ENCODE results near the gene SPR. TPM values are rescaled to one million over a fixed set of nuclear protein-coding genes. Genes with fewer than 3 reads are reported as not detected.

The SPR gene
- total and polyA plus RNA-seq, 2 donors from 2014 or later: 29.9 to 102 TPM

DNA sequence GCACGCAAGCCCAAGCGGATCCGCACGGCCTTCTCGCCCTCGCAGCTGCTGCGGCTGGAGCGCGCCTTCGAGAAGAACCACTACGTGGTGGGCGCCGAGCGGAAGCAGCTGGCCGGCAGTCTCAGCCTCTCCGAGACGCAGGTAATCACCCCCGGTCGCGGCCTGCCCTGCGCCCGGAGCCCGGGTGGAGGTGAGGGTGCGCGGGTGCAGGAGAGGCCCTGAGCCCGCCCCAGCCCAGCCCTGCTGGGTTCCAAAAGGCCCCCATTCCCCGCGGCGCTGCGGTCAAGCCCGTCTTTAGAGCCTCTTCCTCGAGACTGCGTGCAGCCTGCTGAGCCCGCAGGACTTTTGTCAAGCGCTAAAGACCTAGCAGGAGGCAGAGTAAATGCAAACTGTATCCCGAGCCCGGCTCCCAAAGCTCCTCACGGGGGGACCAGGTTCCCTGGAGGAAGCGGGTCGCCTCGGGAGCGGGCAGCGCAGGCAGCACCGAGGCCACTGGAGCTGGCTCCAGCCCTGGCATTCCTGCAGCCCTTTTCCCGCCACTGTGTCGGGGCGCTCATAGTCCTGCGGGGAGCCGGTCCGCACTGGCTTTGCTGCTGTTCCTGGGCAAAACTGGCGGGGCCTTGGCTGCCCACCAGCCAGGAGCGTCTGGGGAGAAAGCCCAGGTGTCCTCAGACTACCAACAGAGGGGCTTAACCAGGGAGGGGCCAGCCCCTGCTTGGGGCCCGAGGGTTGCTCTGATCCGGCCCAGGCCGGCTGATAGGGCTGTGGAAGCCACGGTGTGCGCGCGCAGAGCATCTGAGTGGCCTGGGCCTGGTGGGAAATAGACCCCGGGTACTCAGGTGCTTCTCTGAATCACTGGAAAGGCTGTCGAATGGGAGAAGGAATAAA, 37.4 kb downstream of the SPR start:
- FAIRE-seq (no peak), DNase-seq (peak in 3 of 5 donors; percentile 31 to 42 (median 39))
- H3K27me3 ChIP-seq (ENCODE audit: control insufficient read depth, insufficient read depth, low read length): peaks cover 69% of the 10 kb centered on the region
- H3K4me3 ChIP-seq (ENCODE audit: low read length in 3 of 3): peak overlapping the region in 2 of 3 donors; percentile 35 to 39
- no peaks in the 10 kb centered on the region for H3K9me3 ChIP-seq (ENCODE audit: control insufficient read depth in 2 of 3, insufficient read depth in 1 of 3, low read length in 3 of 3)
- TF ChIP-seq, protein P1, sequence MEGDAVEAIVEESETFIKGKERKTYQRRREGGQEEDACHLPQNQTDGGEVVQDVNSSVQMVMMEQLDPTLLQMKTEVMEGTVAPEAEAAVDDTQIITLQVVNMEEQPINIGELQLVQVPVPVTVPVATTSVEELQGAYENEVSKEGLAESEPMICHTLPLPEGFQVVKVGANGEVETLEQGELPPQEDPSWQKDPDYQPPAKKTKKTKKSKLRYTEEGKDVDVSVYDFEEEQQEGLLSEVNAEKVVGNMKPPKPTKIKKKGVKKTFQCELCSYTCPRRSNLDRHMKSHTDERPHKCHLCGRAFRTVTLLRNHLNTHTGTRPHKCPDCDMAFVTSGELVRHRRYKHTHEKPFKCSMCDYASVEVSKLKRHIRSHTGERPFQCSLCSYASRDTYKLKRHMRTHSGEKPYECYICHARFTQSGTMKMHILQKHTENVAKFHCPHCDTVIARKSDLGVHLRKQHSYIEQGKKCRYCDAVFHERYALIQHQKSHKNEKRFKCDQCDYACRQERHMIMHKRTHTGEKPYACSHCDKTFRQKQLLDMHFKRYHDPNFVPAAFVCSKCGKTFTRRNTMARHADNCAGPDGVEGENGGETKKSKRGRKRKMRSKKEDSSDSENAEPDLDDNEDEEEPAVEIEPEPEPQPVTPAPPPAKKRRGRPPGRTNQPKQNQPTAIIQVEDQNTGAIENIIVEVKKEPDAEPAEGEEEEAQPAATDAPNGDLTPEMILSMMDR (IDR thresholded peaks at IDR 0.05; ENCODE audit: borderline replicate concordance, extremely low read depth, insufficient read depth): no peak
- intact Hi-C loops (cut with DNase I): no loop called here
- H3K4me1 ChIP-seq (ENCODE audit: control insufficient read depth in 2 of 3, insufficient read depth in 2 of 3, low read depth in 1 of 3, low read length in 3 of 3): peaks cover 0 to 3% (median 2%) of the 10 kb centered on the region in 3 donors
- H3K36me3 ChIP-seq (ENCODE audit: control insufficient read depth in 2 of 3, insufficient read depth in 3 of 3, low read length in 3 of 3): peaks cover 0 to 19% (median 0%) of the 10 kb centered on the region in 3 donors
- H3K9ac ChIP-seq (ENCODE audit: low read length in 3 of 3): peak overlapping the region in 1 of 3 donors; percentile 37
- H3K27ac ChIP-seq (ENCODE audit: low read depth in 2 of 2, low read length in 2 of 2): peak overlapping the region; percentile 44 to 82

DNA sequence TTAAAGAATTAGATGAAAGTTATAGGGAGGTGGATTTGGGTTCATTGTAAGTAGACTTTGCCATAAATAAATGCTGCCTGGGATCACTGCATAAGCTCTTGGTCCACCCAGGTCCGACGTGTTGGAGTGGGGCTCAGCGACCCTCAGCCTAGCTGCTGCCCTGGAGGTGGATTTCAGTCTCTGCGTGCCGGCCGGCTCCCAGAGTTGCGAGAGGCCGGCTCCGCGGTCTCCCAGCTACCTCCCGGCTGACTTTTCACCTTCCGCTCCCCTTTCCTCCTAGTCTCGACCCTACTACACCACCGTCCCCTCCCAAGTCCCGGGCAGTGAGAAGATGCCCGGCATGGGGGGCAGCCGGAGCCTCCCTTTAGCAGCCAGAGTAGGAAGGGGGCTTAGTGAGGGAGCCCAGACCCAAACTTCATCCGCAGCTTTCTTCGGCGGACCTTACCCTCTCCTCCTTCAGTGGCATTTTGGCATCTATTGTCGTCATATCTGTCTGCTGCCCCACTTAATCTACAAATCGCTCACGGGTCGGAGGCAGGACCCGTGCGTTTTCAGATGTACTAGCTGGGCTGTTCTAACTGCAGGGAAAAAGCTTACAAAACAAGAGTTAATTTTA, 38.2 kb downstream of the SPR start:
- peak overlapping the region; percentile 44 to 82 for H3K27ac ChIP-seq (ENCODE audit: low read depth in 2 of 2, low read length in 2 of 2)
- no peaks in the 10 kb centered on the region for H3K9me3 ChIP-seq (ENCODE audit: control insufficient read depth in 2 of 3, insufficient read depth in 1 of 3, low read length in 3 of 3)
- FAIRE-seq (no peak), DNase-seq (peak in 1 of 5 donors; percentile 33)
- H3K9ac ChIP-seq (ENCODE audit: low read length in 3 of 3): peak overlapping the region in 2 of 3 donors; percentile 37 to 51
- peaks cover 0 to 16% (median 0%) of the 10 kb centered on the region in 3 donors for H3K36me3 ChIP-seq (ENCODE audit: control insufficient read depth in 2 of 3, insufficient read depth in 3 of 3, low read length in 3 of 3)
- H3K4me1 ChIP-seq (ENCODE audit: control insufficient read depth in 2 of 3, insufficient read depth in 2 of 3, low read depth in 1 of 3, low read length in 3 of 3): peaks cover 0 to 7% (median 3%) of the 10 kb centered on the region in 3 donors
- H3K4me3 ChIP-seq (ENCODE audit: low read length in 3 of 3): peak overlapping the region in 2 of 3 donors; percentile 35 to 39
- TF ChIP-seq, protein P1 (IDR thresholded peaks at IDR 0.05; ENCODE audit: borderline replicate concordance, extremely low read depth, insufficient read depth): no peak
- H3K27me3 ChIP-seq (ENCODE audit: control insufficient read depth, insufficient read depth, low read length): peaks cover 63% of the 10 kb centered on the region
- intact Hi-C loops (cut with DNase I): no loop called here

DNA sequence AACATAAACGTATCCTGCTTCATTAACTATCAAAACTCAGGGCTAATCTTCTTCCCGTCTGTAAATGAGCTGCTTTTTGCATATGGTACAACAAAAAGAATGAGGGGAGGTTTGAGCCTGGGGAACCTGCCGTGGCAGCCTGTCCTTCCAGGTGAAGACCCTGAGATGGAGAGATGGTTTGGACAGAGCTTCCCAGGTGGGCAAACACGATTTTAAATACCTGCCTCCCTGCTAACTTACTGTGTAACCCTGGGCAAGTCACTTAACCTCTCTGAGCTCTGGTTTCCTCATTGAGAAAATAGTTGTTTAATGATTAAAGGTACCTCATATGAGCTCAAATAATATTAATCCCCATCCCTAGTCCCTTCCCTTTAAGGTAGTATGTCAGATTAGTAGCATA, 39.2 kb downstream of the SPR start:
- peak overlapping the region in 2 of 3 donors; percentile 19 to 37 for H3K4me3 ChIP-seq (ENCODE audit: low read length in 3 of 3)
- peak overlapping the region in 2 of 3 donors; percentile 53 to 58 for H3K9ac ChIP-seq (ENCODE audit: low read length in 3 of 3)
- DNase-seq: no peak
- H3K9me3 ChIP-seq (ENCODE audit: control insufficient read depth in 2 of 3, insufficient read depth in 1 of 3, low read length in 3 of 3): no peaks in the 10 kb centered on the region
- H3K4me1 ChIP-seq (ENCODE audit: control insufficient read depth in 2 of 3, insufficient read depth in 2 of 3, low read depth in 1 of 3, low read length in 3 of 3): peaks cover 0 to 8% (median 3%) of the 10 kb centered on the region in 3 donors
- H3K27ac ChIP-seq (ENCODE audit: low read depth in 2 of 2, low read length in 2 of 2): peak overlapping the region; percentile 2 to 60
- peaks cover 0 to 6% (median 0%) of the 10 kb centered on the region in 3 donors for H3K36me3 ChIP-seq (ENCODE audit: control insufficient read depth in 2 of 3, insufficient read depth in 3 of 3, low read length in 3 of 3)
- H3K27me3 ChIP-seq (ENCODE audit: control insufficient read depth, insufficient read depth, low read length): peaks cover 56% of the 10 kb centered on the region
- intact Hi-C loops (cut with DNase I): no loop called here
- FAIRE-seq: no peak
- TF ChIP-seq, protein P1 (IDR thresholded peaks at IDR 0.05; ENCODE audit: borderline replicate concordance, extremely low read depth, insufficient read depth): no peak
